ENCODE data around the gene SEMA4A.

SEMA4A gene

GRCh38 chr1:156130578-156130942 lies 22.8 kb upstream of the SEMA4A start:
- Histone ChIP-seq H3K4me3 (peak overlapping the region in 1 of 2 donors; percentile 25), H3K27ac (peak overlapping the region; percentile 92 to 99), H3K4me1 (peaks cover 15 to 68% (median 54%) of the 10 kb centered on the region in 4 donors), H3K27me3 (no peaks in the 10 kb centered on the region), H3K9me3 (no peaks in the 10 kb centered on the region), H3K36me3 (peaks cover 51 to 52% (median 52%) of the 10 kb centered on the region in 3 donors)
- intact Hi-C loops (cut with DNase I; ENCODE audit: low total_unique reads) = loop anchor here (2.0 kb wide), 1 partner anchor 34 kb away; no protein-coding TSS in a partner anchor
- no peak for DNase-seq
- TF ChIP-seq, protein P1, sequence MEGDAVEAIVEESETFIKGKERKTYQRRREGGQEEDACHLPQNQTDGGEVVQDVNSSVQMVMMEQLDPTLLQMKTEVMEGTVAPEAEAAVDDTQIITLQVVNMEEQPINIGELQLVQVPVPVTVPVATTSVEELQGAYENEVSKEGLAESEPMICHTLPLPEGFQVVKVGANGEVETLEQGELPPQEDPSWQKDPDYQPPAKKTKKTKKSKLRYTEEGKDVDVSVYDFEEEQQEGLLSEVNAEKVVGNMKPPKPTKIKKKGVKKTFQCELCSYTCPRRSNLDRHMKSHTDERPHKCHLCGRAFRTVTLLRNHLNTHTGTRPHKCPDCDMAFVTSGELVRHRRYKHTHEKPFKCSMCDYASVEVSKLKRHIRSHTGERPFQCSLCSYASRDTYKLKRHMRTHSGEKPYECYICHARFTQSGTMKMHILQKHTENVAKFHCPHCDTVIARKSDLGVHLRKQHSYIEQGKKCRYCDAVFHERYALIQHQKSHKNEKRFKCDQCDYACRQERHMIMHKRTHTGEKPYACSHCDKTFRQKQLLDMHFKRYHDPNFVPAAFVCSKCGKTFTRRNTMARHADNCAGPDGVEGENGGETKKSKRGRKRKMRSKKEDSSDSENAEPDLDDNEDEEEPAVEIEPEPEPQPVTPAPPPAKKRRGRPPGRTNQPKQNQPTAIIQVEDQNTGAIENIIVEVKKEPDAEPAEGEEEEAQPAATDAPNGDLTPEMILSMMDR (IDR thresholded peaks at IDR 0.05) = no peak

DNA sequence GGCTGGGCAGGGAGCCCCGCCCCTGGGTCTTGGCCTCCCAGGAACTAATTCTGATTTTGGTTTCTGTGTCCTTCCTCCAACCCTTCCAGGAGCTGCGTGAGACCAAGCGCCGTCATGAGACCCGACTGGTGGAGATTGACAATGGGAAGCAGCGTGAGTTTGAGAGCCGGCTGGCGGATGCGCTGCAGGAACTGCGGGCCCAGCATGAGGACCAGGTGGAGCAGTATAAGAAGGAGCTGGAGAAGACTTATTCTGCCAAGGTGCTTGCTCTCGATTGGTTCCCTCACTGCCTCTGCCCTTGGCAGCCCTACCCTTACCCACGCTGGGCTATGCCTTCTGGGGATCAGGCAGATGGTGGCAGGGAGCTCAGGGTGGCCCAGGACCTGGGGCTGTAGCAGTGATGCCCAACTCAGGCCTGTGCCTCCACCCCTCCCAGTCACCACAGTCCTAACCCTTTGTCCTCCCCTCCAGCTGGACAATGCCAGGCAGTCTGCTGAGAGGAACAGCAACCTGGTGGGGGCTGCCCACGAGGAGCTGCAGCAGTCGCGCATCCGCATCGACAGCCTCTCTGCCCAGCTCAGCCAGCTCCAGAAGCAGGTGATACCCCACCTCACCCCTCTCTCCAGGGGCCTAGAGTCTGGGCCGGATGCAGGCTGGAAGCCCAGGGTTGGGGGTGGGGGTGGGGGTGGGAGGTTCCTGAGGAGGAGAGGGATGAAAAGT lies 18.5 kb upstream of the SEMA4A start:
- H3K36me3 ChIP-seq = peaks cover 89 to 95% (median 94%) of the 10 kb centered on the region in 3 donors
- DNase-seq = no peak
- TF ChIP-seq, protein P1 (IDR thresholded peaks at IDR 0.05) = no peak
- no peaks in the 10 kb centered on the region for H3K27me3 ChIP-seq
- peaks cover 1 to 47% (median 29%) of the 10 kb centered on the region in 4 donors for H3K4me1 ChIP-seq
- H3K4me3 ChIP-seq = no peak overlapping the region
- peak overlapping the region; percentile 93 to 99 for H3K27ac ChIP-seq
- H3K9me3 ChIP-seq = no peaks in the 10 kb centered on the region
- intact Hi-C loops (cut with DNase I; ENCODE audit: low total_unique reads) = no loop called here

- intact Hi-C loops (cut with DNase I; ENCODE audit: low total_unique reads) = no loop called here
- Histone ChIP-seq H3K9me3 (no peaks in the 10 kb centered on the region), H3K27me3 (no peaks in the 10 kb centered on the region), H3K4me1 (peaks cover 0 to 49% (median 31%) of the 10 kb centered on the region in 4 donors), H3K36me3 (peaks cover 80 to 94% (median 91%) of the 10 kb centered on the region in 3 donors), H3K27ac (peak overlapping the region; percentile 93 to 99), H3K4me3 (no peak overlapping the region)
- TF ChIP-seq, protein P1 (IDR thresholded peaks at IDR 0.05) = no peak
- DNase-seq = no peak
Measured at GRCh38 chr1:156135930-156136871, 17.2 kb upstream of the SEMA4A start.

GRCh38 chr1:156136970-156137483 lies 16.4 kb upstream of the SEMA4A start:
- intact Hi-C loops (cut with DNase I; ENCODE audit: low total_unique reads) = no loop called here
- no peaks in the 10 kb centered on the region for H3K27me3 ChIP-seq
- H3K9me3 ChIP-seq = no peaks in the 10 kb centered on the region
- TF ChIP-seq, protein P1 (IDR thresholded peaks at IDR 0.05) = no peak
- no peak for DNase-seq
- H3K4me1 ChIP-seq = peaks cover 0 to 51% (median 39%) of the 10 kb centered on the region in 4 donors
- peak overlapping the region; percentile 93 to 99 for H3K27ac ChIP-seq
- H3K36me3 ChIP-seq = peaks cover 72 to 86% (median 82%) of the 10 kb centered on the region in 3 donors
- no peak overlapping the region for H3K4me3 ChIP-seq

DNA sequence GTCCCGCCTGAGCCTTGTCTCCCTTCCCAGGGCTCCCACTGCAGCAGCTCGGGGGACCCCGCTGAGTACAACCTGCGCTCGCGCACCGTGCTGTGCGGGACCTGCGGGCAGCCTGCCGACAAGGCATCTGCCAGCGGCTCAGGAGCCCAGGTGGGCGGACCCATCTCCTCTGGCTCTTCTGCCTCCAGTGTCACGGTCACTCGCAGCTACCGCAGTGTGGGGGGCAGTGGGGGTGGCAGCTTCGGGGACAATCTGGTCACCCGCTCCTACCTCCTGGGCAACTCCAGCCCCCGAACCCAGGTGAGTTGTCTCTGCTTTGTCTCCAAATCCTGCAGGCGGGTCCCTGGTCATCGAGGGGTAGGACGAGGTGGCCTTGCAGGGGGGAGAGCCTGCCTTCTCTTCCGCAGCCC lies 14.9 kb upstream of the SEMA4A start:
- H3K36me3 ChIP-seq = peaks cover 58 to 72% (median 69%) of the 10 kb centered on the region in 3 donors
- no peak overlapping the region for H3K4me3 ChIP-seq
- TF ChIP-seq, protein P1 (IDR thresholded peaks at IDR 0.05) = no peak
- H3K27me3 ChIP-seq = no peaks in the 10 kb centered on the region
- H3K4me1 ChIP-seq = peaks cover 0 to 57% (median 38%) of the 10 kb centered on the region in 4 donors
- DNase-seq = no peak
- intact Hi-C loops (cut with DNase I; ENCODE audit: low total_unique reads) = no loop called here
- no peaks in the 10 kb centered on the region for H3K9me3 ChIP-seq
- peak overlapping the region; percentile 93 to 99 for H3K27ac ChIP-seq

All from tibial artery (tissue), 4 donors.